Ishikawa (cell line): ENCODE results near the gene KIF6.

Source experiments
- CREB1 ChIP-seq: IDR thresholded peaks from 2 replicates; pipeline ENCODE4 v1.6.1; 2012; ENCODE audit warnings: low read depth
- NFIC ChIP-seq: IDR thresholded peaks from 2 replicates; pipeline ENCODE4 v1.6.1; 2012
- TCF12 ChIP-seq: IDR thresholded peaks from 2 replicates; pipeline ENCODE4 v1.6.1; 2012; ENCODE audit warnings: low read depth
- TEAD4 ChIP-seq: IDR thresholded peaks from 2 replicates; pipeline ENCODE4 v1.6.1; 2012
- TF ChIP-seq, protein P1 (sequence below): IDR thresholded peaks from 2 replicates; pipeline ENCODE4 v1.6.1; 2012; ENCODE audit warnings: low read depth, mild to moderate bottlenecking

DNA sequence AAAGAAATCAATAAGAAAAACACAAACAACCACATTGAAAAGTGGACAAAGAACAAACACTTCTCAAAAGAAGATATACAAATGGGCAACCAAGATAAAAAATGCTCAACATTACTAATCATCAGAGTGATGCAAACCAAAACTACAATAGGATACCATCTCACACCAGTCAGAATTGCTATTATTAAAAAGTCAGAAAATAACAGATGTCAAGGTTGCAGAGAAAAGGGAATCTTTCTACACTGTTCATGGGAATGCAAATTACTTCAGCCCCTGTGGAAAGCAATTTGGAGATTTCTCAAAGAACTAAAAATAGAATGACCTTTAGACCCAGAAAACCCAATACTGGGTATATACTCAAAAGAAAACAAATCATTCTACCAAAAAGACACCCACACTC is 29.8 kb downstream of the KIF6 start:
- TF ChIP-seq, protein P1, sequence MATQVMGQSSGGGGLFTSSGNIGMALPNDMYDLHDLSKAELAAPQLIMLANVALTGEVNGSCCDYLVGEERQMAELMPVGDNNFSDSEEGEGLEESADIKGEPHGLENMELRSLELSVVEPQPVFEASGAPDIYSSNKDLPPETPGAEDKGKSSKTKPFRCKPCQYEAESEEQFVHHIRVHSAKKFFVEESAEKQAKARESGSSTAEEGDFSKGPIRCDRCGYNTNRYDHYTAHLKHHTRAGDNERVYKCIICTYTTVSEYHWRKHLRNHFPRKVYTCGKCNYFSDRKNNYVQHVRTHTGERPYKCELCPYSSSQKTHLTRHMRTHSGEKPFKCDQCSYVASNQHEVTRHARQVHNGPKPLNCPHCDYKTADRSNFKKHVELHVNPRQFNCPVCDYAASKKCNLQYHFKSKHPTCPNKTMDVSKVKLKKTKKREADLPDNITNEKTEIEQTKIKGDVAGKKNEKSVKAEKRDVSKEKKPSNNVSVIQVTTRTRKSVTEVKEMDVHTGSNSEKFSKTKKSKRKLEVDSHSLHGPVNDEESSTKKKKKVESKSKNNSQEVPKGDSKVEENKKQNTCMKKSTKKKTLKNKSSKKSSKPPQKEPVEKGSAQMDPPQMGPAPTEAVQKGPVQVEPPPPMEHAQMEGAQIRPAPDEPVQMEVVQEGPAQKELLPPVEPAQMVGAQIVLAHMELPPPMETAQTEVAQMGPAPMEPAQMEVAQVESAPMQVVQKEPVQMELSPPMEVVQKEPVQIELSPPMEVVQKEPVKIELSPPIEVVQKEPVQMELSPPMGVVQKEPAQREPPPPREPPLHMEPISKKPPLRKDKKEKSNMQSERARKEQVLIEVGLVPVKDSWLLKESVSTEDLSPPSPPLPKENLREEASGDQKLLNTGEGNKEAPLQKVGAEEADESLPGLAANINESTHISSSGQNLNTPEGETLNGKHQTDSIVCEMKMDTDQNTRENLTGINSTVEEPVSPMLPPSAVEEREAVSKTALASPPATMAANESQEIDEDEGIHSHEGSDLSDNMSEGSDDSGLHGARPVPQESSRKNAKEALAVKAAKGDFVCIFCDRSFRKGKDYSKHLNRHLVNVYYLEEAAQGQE = no peak
- TF ChIP-seq CREB1 = no peak
- no peak for TF ChIP-seq NFIC
- TF ChIP-seq TEAD4 = no peak
- TF ChIP-seq TCF12 = no peak
